ENCODE results near the gene SCRN1.

- TF ChIP-seq CTCF (conservative IDR thresholded peaks at IDR 0.05 in 1 of 2, IDR thresholded peaks at IDR 0.05 in 1 of 2; ENCODE audit: extremely low read depth in 1 of 2, insufficient read depth in 1 of 2, low read depth in 1 of 2, low read length in 2 of 2) (no peak), EZH2 (IDR thresholded peaks at IDR 0.05; ENCODE audit: borderline replicate concordance, low read length) (no peak)
Measured at GRCh38 chr7:30023524-30023923, 33.9 kb upstream of the SCRN1 start.

All from mammary epithelial cell (primary cell).